Dedifferentiated amniotic fluid mesenchymal stem cell (primary cell): Measurements from ENCODE around the gene CFHR4.
"Not testable (repeated sequence)": the region's sequence is repeated elsewhere in the genome, so short reads cannot be mapped to it uniquely, and the experiment has no call there.

ENCODE experiments used
- DNase-seq: peaks from one replicate; pipeline ENCODE4 v3.0.0-alpha.2; 2016; ENCODE audit errors: extremely low spot score

Gene CFHR4

DNA sequence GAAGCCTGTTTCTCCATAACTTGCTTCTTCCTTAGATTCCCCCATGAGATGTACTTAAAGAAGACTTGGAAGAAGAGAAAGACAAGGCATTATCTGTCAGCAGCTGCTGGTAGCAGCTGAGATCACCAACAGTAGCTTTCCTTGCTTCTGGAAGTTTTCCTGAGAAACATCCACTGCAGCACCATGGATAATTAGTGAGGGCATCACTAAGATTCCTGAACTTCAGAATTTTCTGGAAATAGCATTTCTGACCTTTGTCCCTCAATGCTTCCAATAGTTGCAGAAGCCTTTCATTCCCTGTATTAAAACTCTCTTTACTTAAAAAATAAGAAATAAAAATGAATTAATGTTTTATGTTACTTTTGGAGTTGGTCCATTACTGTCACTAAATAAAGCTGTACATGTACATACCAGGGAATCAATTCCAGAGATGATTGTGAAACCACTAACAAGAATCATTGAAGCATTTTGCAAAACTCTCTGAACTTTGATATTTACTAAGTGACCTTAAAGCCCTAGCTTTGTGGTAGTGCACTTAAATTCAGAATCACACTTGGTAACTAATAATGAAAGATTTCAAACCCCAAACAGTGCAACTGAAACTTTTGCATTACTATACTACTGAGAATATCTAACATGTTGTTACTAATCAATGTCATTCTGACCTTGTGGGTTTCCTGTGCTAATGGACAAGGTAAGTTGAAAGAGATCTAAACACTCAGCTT lies at the start of gene CFHR4:
TSS of gene CFHR4 (plus strand) at position 538 of the 725 bp plus-strand sequence. CDS start at position 637, 99 bp downstream.
- no peak for DNase-seq

DNA sequence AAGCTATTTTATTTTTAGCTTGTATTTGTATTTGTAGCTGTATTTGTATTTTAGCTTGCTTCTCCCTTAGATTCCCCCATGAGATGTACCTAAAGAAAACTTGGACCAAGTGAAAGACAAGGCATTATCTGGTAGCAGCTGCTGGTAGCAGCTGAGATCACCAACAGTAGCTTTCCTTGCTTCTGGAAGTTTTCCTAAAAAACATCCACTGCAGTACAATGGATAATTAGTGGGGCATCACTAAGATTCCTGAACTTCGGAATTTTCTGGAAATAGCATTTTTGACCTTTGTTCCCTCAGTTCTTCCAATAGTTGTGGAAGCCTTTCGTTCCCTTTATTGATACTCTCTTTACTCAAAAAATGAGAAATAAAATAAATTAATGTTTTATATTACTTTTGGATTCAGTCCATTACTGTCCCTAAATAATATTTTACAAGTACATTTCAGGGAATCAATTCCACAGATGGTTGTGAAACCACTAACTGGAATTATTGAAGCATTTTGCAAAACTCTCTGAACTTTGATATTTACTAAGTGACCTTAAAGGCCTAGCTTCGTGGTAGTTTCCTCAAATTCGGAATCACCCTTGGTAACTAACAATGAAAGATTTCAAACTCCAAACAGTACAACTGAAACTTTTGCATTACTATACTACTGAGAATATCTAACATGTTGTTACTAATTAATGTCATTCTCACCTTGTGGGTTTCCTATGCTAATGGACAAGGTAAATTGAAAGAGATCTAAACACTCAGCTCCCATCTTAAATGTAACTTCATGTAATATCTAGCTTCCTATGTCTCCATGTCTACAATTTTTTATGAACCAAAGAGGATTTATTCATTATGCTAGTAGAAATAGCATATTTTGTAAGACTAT lies 38.0 kb upstream of the CFHR4 start:
- DNase-seq = not testable (repeated sequence)

DNA sequence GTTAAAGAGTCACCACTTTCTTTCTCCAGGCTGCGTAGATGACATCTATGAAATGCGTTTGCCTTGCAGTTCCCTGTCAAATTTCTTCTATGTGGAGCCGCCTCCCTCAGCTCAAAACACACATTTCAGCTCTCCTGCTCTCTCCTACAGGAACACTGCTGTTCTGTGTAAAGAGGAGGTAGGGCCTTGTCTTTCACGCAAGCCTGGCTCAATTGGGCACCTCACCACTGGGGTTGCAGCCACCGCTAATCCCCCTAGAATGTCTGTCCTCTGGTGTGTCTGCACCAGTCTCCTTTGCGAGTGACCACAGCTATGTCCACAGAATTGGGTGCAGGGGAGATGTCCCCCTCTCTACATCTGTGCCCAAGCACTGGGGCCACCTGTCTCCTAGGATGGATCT lies 31.8 kb upstream of the CFHR4 start:
- DNase-seq = no peak

DNA sequence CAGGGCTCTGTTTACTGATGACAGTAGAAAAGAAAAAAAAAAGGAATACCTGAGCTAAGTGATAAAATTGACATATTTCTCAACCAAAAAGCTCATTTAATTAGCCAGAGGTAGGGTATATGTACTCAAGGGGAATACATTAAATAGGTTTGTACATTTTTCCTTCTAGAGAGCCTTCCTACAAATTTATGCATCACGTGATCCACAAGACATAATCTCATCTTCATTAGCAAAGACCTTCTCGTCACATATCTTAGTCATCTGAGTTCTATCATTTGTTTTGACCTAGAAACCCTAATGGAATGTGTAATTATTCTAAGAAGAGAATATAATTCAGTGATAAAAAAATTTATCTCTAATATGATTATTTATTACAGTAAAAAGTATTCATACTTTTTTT lies 30.7 kb upstream of the CFHR4 start:
- no peak for DNase-seq

DNA sequence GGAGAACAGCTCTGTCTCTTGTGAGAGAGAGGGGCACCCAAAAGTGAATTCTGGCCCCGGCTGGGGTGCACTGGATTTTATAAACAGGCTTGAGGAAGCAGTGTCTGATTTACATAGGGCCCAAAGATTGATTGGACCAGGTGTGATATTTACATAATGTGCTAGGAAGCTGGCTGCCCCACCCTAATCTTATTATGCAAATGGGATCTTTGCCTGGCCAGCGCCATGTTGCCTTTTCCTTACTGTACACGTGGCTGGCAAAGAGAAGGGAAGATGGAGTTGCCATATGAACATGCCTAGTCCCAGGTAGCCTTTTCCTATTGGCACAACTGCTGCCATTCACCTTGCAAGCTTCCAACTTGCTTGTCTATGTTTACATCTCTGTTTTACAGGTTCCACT lies 29.0 kb upstream of the CFHR4 start:
- no peak for DNase-seq

DNA sequence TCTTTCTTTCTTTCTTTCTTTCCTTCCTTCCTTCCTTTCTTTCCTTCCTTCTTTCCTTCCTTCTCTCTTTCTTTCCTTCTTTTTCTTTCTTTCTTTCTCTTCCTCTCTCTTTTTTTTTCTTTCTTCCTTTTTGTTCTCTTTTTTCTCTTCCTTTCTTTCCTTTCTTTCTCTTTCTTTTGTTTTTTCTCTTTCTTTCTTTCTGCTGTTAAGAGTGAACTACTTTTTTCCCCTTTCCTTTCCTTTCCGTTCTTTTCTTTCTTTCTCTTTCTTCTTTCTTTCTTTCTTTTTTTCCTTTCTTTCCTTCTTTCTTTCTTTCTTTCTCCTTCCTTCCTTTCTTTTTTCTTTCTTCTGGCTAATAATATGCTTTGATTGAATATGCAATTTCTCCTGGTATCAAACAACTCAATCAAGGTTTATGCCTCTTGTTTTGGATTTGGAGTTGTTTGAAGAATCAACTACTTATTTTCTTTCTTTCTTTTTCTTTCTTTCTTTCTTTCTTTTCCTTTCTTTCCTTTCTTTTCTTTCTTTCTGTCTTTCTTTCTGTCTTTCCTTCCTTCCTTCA lies 27.4 kb upstream of the CFHR4 start:
- no peak for DNase-seq

DNA sequence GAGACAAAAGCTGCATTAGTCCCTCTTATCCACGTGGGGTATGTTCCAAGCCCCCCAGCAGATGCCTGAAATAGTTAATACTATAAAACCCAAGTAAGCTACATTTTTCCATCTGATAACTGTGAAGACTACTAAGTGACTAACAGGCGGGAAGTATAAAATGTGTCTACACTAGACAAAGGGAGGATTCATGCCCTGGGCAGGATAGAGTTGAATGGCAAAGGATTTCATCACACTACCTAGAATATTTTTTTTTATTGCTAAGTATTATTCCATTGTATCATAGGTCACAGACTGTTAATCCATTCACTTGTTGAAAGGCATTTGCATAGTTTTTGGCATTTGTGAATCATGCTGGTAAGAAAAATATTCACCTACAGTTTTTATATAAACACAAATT lies 26.4 kb upstream of the CFHR4 start:
- no peak for DNase-seq

DNA sequence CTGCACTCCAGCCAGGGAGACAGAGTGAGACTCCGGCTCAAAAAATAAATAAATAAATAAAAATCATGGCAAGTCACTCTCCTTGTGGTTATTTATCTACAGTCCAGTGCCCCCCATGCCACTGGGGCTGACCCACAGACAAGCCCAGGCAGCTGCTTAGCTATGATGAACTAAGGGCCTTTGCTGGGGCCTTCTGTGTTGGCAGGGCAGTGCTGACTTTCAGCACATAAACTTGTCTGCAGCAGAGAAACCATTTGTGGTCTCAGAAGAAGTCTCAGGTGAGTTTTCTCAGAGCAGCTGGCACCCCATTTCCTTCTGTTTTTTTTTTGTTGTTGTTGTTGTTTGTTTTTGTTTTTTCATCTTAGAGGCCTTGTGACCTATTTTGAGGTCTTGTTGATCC lies 20.9 kb upstream of the CFHR4 start:
- DNase-seq = no peak

DNA sequence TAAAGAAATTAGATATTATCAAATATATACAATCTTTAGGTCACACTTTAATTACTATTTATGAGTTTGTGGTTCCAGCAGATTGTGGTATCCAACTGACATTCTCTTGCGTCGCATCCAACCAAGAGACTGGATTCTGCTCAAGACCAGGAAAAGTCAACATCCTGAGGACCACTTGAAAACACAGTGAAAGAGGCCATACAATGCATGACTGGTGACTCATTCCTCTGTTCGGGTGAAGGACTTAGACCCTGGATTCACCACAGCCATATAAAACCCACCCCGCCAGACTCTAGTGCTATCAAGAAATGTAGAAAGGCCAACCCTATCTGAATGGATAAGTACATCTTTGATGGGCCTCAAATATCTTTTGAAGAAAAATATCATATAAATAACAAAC lies 14.5 kb upstream of the CFHR4 start:
- no peak for DNase-seq

DNA sequence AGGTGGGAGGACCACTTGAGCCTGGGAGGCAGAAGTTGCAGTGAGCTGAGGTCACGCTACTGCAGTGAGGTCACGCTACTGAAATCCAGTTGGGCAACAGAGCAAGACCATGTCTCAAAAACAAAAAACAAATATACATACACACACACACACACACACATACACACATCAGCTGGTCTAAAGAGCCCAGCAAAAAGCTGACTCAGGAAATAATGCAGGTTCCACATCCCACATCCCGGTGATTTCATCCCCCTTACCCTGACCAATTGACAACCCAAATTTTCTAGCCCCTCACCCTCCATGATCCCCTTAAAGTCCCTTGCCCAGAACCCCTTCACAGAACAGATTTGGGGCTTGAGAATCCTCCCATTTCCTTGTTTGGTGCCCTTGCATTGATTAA lies 11.9 kb upstream of the CFHR4 start:
- DNase-seq = no peak

DNA sequence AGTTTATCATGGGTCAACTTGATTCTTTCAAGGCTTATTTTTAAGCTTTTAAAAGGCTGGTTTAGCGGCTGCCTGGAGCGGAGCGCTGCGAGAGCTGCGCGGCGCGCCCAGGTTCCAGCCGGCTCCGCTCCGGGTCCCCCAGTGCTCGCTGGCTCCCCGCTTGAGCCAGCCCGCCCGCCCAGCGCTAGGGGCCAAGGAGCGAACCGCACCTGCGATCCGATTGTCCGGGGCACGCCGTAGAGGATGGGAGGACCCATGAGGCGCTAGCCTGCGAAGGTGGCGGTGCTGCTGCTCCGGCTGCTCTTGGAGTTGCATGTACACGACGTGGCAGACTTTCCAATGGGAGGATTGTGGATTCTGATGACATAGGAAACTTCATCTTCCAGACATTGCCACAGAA lies 9.9 kb upstream of the CFHR4 start:
- no peak for DNase-seq

DNA sequence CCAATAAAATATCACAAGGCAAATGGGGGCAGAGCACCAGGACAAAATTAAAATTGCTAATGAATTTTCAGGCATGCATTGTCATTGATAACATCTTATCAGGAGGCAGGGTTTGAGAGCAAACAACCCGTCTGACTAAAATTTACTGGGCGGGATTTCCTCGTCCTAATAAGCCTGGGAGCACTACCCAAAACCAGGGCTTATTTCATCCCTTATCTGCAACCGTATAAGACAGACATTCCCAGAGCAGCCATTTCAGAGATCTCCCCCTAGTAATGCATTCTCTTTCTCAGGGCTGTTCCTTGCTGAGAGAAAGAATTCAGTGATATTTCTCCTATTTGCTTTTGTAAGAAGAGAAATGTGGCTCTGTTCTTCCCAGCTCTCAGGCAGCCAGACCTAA lies 1.3 kb upstream of the CFHR4 start:
- DNase-seq = not testable (repeated sequence)

DNA sequence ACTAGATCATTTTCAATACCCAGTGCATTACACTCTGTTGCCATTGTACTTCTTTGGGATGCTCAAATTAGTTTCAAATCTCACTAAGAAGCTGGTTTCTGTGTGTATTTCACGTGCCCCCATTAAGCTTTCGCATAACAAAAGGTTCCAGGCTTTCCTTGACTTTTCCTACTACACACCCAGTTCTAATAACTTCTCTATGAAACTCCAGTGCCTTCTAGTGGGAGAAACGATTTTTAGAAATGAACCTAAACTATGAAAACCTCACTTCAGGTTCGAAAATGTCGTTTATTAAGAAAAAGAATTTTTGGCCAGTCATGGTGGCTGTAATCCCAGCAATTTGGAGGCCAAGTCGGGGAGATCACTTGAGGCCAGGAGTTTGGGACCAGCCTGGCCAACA lies 2.8 kb downstream of the CFHR4 start:
- DNase-seq = no peak

DNA sequence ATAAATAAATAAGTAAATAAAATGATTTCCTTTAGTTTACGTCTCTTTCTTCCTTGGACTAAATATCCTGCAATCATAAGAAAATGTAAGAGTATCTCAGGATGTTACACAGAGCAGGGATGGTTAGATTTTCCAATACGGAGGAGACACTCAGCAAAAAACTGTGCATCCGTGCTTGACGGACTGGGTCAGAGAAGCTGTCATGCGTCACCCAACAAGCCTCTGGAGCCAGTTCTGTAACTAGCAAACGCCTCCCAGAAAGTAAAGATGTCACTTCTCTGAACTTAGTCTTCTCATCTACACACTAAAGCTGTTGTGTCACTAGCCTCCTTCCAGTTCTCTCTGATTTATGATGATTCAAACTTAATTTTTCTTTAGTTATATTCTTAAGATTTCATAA lies 3.4 kb downstream of the CFHR4 start:
- no peak for DNase-seq

DNA sequence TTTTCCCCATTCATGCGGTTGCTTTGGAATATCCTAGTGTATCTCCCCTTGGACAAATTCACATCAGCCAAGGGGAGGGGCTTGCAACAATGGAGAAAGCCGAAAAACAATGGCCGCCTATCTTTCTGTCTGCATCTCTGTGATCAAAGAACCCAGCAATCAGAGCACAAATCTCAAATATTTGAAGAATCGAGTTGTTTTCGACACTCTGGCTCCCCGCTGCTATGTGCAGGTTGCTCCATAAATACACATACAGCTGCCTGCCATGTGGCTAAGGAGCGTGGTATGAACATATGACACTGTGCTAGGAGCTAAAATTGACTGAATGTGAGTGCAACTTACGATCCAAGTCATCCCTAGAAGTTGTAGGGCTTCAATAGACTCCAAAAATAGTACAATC lies 8.5 kb downstream of the CFHR4 start:
- no peak for DNase-seq

DNA sequence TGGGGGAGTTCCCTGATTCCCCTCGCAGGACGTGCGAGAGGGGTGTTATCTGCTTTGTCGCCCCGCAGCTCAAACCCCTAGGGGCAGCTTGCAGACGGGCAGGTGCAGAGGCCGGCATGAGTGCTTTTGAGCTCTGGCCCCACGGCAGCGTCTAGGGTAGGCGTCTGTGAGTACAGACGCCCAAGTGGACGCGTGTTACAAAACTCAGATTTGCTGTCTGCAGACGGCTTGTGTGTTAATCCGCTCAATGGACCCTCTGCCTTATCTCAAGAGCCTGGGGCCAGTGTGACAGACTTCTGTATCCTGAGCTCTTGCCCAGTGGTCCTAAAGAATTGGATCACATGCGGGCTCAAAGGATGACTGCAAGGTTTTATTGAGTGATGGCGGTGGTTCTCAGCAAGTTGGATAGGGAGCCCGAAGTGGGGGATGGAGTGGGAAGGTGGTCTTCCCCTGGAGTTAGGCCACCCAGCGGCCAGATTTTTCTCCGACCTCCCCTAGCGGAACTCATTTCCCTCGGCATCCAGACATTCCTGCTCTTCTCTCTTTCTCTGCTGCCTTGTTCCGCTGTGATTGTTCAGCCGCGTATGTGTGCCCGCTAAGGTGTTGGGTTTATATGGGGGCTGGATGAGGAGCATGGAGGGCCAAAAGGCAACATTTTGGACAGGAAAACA lies 9.4 kb downstream of the CFHR4 start:
- DNase-seq = no peak

DNA sequence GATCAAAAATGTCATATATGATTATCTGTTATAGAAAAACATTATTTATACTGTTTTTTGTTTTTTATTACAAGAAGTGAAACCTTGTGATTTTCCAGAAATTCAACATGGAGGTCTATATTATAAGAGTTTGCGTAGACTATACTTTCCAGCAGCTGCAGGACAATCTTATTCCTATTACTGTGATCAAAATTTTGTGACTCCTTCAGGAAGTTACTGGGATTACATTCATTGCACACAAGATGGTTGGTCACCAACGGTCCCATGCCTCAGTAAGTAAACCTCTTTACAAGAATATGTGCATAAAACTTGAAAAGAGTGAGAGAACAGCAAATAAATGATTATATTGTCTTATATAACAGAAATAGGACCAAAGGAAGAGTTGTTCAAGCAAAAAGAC lies 14.5 kb downstream of the CFHR4 start:
- no peak for DNase-seq

DNA sequence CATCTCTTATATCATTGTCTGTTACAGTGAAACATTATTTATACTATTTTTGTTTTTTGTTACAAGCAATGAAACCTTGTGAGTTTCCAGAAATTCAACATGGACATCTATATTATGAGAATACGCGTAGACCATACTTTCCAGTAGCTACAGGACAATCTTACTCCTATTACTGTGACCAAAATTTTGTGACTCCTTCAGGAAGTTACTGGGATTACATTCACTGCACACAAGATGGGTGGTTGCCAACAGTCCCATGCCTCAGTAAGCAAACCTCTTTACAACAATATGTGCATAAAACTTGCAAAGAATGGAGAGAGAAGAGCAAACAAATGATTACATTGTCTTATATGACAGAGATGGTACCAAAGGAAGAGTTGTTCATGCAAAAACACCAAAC lies 22.4 kb downstream of the CFHR4 start:
- no peak for DNase-seq

DNA sequence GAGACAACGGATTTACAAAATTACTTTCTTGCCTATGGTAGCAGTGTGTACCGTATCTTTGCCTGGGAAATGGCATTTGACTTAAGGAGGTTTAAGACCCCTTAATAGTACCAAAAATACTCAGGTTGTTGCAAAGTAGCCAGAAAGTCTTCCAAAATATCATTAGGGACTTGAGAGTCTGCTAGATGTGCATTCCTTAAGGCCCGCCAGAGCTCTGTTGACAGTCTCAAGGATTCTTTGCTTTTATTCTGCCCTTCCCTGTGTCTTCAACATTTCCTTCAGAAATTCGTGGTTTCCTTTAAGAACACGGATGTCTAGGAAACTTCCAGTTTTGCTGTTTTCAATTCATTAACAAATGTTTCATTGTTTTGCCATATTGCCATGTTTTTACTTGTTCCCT lies 24.4 kb downstream of the CFHR4 start:
- not testable (repeated sequence) for DNase-seq

DNA sequence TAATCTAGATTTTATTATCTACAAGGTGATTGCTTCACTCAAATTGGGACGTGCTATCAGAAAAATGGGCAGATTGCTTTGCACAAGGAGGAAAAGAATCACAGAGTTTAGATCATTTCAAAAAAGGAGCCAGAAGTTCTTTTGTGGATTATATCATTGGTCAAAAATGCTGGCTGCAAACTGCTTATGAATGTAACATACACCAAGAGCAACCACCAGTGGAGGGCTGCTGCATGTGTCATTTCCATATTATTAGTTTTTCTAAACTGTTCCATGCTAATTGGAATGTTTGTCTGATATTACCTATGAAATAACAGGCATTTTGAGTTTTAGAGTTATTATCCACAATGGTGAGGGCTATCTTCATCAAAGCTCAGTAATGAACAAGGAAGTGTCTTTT lies 39.0 kb downstream of the CFHR4 start:
- DNase-seq = peak; percentile 17

DNA sequence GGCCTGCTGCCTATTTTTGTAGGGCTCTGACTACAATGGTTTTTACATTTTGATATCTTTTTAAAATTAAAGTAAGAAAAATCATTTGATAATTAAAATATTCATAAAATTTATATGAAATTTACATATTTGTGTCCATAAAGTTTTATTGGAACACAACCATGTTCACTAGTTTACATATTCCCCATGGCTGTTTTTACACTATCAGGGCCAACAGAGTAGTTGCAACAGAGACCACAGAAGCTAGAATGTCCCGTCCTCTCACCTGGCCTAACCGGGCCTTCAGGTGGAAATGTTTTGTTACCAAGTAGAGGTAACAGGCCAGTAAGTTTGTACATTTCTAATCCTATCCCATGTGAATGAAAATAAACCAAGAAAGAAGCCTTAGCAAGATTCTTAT lies 45.0 kb downstream of the CFHR4 start:
- DNase-seq = not testable (repeated sequence)

DNA sequence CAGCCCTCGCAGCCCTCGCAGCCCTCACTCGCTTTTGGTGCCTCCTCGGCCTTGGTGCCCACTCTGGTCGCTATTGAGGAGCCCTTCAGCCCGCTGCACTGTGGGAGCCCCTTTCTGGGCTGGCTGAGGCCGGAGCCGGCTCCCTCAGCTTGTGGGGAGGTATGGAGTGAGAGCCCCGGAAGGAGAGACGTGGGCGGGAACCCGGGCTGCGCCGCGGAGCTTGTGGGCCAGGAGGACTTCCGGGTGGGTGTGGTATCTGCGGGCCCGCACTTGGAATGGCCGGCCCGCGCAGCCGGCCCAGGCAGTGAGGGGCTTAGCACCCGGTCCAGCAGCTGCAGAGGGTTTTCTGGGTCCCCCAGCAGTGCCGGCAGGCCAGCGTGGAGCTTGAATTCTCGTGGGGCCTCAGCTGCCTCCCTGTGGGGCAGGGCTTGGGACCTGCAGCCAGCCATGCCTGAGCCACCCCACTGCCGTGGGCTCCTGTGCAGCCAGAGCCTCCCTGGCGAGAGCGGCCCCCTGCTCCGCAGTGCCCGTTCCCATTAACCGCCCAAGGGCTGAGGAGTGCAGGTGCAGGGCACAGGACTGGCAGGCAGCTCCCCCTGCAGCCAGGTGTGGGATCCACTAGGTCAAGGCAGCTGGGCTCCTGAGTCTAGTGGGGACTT lies 45.8 kb downstream of the CFHR4 start:
- no peak for DNase-seq
